Inferior parietal cortex (tissue), 1 donor: ENCODE results near the gene OPRD1.
A peak's percentile ranks its signal among the peaks of the same experiment; 100 is the strongest.

ENCODE experiments used
- DNase-seq: peaks from one replicate; pipeline ENCODE4 v3.0.0-alpha.2; 2016; ENCODE audit errors: extremely low spot score

OPRD1 gene

DNA sequence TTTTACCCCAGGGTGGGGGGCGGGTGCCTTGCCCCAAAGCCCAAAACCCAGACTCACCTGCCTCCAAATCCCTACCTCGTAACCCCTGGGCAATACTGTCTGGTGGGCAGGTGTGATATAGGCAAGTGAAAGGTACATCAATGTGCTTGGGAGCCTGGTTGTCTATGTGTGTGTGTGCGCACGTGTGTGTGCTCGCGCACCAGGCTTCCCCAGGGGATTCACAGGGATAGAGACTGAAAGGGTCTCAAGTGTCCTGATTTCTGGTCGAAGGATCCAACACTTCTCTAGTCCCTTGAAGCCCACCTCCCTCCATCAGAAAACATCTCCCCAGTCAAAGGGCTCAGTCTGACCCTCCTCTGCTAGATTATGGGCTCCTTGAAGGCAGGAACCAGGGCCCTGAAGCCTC, 73.5 kb downstream of the OPRD1 start:
- no peak for DNase-seq

DNA sequence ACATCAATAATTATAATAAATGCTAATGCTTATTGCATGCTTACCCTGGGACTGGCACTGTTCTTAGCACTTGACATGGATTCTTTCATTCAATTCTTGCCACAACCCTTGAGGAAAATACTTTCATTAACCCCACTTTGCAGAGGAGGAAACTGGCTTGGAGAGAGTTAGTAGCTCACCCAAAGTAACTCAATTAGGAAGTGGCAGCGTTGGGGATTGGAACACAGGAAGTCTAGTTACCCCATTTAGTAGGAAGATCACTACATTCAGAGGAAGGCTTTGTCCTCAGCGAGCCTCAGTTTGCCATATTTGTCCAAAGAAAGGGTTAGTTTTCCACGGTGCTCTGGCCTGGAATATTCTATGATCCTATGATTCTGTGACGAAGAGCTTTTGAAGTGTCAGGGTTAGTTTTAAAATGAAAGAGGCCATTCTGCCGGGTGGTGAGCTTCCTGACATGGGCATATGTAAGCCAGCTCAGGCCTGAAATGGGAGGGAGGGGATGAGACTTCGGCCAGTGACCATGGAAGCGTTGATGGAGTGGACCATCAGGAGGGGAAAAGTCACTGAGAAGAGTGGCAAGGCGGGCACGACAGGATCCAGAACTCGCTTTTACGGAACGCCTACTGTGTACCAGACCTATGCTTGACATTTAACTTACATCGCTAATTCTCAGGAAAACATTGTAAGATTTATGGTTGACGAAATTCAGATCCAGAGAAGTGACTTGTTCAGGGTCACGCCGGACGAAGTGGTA, 74.2 kb downstream of the OPRD1 start:
- no peak for DNase-seq

DNA sequence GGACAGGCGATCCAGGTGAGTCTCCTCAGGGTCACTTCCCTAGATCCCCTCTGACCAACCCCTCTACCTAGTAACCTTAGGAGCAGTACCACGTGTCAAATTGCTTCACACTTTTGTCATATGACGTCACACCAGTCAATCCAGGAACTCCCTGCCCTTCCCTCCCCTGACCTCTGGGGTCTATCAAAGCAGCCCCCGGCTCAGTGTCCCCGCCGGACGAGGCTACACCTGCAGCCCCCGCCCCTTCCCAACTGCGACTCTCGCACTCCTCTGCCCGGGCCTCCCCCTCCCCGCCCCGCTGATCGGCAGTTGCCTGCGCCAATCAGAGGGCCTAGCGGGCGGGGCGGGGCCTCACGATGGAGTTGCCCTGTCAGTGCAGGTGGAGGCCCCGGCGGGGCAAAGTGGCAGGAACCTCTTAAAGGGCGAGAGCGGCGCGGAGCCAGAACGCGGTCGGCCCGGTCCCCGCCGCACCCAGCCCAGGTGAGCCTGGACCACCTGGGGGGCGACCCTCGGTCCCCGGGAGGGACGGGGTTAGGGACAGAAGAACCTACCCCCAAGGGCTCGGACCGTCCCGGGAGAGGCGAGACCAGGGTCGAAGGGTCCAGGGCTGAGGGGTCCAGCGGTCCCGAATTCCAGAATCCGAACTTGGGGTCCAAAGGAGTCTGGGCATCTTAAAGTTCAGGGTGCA, 74.9 kb downstream of the OPRD1 start:
- DNase-seq = peak; percentile 62

DNA sequence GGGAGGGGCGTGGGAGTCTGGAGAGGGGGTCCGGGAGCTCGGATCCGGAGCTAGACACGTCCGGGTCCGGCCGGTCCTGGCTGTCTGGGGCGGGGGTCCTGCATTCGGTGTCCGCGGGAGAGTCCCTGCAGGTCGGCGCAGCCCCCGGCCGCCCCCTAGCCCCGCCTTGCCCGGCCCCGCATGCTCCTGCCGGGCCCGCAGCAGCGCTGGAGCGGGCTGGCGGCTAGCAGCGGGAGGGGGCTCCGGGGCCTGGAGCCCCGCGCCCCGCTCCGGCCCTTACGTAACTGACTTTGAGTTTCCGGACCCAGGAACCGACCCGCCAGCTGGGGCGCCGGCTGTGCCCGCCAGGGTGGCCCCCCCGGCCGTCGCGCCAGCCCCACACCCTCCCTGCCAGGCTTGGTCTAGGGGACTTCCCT, 75.5 kb downstream of the OPRD1 start:
- no peak for DNase-seq

DNA sequence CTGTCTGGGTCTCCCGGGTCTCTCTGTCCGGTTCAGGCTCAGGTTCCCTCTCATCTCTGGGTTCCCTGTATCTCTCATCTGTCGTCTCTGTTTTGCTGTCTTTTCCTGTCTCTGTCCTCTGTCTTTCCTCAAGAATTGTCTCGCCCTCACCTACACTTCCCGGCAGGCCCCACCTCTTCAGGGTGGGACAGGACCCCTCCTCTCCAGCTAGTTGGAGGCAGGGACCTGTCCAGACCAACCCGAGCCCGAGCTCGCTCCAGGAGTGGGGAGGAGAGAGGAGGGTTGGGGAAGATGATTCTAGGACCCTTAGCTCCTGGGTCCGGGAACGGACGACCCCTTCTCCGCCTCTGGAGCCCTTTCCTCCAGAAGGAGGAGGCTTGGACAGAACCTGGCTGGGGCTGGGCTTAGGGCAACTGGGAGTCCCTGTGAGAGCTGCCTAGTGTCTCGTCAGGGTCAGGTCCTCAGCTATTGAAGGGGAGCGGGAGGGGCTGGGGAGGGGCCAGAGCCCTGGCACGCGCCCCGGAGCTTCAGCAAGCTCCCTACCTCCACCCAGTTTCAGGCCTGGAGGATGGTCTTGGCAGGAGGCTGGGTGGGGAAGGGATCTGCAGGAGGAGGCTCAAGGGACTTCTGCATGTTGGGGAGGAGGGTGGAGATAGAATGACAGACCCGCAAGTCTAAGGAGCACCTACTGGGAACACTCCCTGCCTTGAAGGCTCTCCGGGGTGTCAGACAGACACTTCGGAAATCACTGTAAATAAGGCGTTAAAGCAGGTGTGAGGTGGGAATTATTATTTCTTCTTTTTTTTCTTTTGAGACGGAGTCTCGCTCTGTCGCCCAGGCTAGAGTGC, 76.1 kb downstream of the OPRD1 start:
- DNase-seq = no peak

DNA sequence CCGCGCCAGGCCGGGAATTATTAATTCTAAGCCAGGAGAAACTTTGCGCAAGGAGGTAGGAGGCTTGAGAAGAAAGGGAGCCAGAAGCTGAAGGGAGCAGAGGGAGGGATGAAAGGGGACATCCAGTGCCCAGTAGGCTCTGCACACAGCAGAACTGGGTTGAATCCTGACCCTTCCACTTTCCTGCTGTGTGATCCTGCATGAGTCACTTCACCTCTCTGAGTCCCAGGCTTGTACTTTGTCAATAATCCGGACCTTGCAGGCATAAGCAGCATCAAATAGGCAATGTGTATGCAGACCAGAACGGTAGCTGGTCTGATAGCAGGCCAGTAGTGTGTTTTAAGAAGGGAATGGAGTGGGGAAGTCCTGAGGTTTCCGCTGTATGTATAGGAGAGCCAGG, 76.9 kb downstream of the OPRD1 start:
- no peak for DNase-seq

DNA sequence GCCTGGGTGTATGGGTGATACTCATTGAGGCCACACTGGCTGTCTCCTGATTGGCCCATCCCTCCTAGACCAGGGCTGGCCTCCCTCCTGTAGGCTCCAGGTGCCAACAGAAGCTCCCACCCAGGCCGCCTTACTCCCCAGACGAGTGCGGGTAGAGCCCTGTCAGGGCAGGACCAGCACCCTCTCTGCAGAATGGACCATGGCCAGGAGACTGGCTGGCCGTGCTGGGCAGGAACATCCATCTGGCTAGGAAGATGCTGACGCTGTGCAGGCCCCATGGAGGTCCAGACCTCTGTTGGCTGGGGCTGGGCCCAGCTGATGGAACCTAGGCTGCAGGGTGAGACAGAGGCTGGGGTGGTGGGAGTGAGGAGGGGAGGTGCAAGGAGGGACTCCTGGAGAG, 77.4 kb downstream of the OPRD1 start:
- no peak for DNase-seq

DNA sequence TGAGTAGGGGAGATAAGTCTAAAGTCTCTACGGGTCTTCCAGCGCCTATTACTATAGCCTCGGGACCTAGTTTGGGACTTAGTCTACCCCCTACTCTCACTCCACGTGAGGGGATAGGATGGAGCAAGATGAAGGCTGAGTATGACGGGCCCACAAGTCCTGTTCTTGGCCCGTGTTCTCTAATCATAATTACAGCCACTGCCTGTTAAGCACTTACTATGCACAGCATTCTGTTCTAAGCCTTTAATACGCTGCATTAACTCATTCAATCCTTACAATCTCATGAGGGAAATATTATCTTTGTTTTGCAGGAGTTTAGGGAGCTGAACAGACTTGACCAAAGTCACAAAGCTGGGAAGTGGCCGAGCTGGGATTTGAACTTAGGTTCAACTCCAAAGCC, 78.5 kb downstream of the OPRD1 start:
- DNase-seq = no peak

DNA sequence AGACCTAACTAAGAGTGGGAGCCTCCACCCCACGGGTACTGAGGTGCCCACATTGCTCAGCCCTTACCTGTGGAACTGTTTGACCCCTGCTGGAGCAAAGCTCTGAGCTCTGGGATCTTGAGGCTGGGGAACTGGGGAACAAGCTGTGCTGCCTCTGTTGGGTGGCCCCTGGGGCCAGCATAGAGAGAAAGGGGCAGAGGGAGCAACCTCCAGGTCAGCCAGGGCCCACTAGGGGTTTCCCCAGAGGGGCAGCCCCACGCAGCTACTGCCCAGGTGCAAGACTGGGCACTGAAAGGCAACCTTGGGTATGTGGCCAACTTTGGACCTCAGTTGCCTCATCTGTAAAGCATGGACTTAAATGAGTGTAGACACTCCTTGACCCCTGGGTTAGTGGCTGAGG, 78.9 kb downstream of the OPRD1 start:
- no peak for DNase-seq

DNA sequence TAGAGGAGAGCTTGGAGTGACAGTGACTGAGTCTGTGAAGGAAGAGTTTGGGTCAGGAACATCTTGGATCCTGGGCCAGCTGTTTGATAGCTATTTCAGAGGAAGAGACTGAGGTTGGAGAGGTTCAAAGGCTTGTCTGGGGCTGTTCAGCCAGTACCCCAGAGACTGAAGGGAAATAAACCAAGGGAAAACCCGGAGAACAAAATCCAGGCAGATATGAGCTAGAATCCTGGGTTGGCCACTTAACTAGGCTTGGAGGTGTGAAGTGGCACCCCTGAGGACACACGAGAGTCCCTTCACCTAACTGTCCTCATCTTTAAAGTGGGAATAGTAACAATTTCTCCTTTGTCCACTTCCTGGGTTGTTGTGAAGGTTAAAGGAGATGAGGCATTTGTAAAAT, 79.3 kb downstream of the OPRD1 start:
- DNase-seq = no peak

DNA sequence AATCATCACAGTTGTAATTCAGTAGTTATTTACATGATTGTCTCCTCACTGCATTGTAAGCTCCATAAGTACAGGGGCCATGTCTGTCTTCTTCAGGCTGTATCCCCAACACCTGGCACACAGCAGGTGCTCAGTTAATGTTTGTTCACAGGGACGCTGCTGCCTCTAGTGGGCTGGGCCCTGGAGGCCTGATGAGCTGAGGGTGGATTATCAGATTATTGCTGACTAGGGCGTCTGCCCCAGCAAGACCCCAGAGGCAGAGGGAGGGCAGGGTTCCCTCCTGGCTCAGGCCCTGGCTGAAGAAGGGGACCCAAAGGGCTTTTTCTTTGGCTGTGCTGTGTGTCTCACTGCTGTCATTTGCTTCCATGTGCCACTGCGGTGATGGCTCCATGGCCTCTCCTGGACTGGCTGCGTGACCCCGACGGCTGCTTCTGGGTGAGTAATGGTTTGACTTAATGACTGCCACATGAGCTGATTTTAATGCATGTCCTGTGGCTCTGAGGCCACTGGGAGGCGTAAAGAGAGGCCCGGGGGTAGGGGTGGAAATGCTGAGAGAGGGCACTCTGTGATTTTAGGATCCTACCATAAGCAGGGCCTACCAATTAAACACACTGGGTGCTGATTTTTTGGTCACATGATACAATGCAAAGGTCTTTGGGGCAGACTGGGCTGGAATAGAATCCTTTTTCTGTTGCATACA, 81.6 kb downstream of the OPRD1 start:
- DNase-seq = no peak

DNA sequence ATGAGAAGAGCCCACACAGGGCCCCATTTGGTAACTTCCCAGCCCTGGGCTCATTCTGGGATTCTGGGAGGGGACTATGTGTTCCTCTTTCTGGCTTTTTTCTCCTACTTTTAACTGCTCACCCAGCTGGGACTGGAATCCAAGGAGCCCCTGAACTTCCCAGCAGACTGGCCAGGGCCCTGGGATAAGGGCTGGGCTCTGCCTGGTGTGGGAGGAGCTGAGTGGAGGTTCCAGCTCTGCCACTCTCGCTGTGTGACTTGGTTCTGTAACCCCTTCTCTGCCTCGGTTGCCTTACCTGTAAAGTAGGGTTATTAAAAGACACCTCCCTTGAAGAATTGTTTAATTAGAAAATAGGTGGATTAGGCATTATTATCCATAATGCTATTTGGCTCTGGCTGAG, 82.8 kb downstream of the OPRD1 start:
- no peak for DNase-seq

DNA sequence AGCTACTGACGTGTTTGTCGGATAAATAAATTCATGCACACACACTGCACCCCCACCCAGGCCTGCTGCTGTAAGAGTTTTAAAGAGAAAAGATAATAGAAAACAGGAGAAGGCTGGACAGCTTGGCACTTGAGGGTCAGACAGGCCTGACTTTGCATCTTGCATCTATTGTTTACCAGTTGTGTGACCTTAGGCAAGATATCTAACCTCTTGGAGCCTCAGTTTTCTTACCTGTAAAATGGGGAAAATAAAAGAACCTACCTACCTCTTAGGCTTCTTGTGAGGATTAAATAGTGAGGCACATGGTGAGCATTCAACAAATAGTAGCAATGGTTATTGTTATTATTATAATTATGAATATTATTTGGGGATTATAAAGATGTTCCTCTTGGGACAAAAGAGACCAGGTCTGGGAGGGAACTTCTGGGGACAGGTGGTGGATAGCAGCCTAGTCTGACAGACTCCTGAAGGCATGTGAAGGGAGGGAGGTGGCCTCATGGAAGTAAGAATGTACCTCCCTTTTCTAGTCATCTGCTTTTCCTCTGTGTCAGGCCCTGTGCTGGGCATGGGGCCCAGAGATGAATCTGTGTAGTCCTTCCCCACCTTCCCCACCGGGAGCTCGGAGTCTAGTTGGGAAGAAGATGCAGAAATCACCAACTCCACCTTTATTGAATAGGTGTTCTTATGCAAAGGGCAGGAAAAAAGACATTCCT, 84.1 kb downstream of the OPRD1 start:
- DNase-seq = no peak

DNA sequence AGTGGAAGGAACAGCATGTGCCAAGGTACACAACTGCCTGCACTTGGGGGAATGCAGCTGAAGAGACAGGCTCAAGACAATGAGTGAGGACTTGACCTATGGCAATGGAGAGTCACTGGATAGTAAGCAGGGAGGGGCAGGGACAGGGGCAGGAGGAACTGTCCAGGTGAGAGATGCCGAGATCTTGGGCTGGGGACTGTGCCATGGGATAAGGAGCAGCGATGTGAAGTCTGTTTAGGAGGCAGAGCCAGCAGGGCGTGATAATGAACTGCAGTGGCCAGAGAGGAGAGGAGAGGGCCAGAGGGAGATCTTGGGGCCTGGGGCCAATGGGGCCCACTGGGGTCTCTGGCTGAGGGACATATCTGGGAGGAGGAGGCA, 84.6 kb downstream of the OPRD1 start:
- DNase-seq = no peak

DNA sequence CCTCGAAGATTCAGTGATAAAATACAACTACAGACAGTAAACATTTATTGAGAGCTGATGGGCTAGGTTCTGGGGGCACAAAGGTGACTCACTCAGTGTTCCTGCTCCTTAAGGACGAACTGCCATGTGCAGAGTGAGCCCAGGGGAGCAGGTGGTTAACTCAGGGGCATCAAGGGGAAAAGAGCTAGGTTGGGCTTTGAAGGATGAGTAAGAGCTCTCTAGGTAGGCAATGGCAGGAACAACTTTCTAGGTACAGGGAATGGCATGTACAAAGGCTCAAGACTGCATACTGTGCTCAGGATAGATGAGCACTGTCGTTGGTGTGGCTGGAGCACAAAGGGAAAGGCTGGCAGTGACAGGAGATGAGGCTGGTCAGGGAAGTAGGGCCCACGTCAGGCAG, 85.8 kb downstream of the OPRD1 start:
- DNase-seq = no peak

DNA sequence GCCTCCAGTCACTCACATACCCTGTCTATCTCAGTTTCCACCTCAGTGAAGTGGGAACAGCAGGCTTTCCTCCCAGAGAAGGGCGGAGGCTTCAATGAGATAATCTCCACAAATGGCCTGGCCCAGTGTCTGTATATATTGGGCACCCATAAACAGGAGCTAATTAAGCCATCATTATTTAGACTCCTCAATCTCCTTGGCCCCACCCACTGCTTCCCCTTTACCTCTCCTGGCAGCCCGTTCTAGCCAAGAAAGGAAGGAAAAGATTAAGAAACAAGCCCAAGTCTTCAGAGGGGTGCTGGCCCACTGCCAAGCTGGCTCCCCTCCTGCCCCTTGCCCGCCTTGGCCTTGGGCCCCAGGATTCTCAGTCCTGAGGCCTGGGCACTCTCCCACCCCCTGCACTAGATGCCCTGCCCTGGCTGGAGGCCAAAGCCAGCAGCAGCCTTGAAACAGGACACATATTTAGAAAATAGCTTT, 86.5 kb downstream of the OPRD1 start:
- no peak for DNase-seq

DNA sequence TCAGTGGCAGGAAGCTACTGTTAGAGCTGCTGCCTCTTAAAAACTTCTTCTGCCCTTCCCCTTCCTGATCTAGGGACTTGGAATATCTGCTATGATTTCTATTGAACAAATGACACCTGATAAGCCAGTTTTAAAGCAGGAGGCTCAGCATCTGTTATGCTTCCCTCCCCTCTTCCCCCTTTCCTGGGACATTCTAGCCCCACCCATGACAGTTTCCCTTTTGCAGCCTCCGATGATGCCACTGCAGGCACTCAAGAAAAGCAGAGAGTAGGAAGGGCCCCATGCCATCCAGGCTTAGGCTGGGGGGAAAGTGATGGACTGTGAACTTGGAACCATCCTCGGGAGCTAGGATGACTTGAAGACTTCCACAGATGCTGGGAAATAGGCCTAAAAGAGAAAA, 87.3 kb downstream of the OPRD1 start:
- no peak for DNase-seq

DNA sequence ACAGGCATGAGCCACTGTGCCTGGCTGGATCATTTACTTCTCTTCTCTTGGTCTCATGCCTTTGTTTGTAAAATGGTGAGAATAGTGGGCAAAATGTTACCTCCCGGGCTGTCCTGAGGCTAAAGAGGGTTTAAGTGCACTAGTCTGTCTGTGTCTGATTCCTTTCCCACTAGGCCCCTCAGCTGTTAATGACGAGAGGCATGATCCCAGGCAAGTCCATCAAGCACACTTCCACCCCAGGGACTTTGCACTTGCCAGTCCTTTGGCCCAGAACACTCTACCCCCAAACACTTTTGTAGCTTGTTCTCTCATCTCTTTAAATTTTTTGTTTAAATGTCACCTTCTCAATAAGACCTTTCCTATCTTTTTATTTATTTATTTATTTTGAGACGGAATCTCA, 88.6 kb downstream of the OPRD1 start:
- no peak for DNase-seq

DNA sequence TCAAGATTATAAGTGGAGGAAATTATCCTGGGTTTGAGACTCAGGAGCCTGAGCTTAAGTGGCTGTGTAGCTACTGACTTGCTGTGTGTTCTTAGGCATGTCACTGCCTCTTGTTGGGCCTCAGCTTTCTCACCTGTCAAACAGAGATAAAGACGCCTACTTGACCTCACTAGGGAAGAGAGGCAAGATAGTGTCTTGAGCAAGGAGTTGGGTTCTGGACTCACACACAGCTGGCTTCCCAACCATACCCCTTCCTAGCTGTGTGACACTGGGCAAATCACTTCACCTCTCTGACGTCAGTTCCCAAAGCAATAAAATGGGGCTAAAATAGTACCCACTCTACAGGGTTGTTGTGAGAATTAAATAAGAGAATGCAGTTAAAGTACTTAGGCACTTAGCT, 90.8 kb downstream of the OPRD1 start:
- no peak for DNase-seq

DNA sequence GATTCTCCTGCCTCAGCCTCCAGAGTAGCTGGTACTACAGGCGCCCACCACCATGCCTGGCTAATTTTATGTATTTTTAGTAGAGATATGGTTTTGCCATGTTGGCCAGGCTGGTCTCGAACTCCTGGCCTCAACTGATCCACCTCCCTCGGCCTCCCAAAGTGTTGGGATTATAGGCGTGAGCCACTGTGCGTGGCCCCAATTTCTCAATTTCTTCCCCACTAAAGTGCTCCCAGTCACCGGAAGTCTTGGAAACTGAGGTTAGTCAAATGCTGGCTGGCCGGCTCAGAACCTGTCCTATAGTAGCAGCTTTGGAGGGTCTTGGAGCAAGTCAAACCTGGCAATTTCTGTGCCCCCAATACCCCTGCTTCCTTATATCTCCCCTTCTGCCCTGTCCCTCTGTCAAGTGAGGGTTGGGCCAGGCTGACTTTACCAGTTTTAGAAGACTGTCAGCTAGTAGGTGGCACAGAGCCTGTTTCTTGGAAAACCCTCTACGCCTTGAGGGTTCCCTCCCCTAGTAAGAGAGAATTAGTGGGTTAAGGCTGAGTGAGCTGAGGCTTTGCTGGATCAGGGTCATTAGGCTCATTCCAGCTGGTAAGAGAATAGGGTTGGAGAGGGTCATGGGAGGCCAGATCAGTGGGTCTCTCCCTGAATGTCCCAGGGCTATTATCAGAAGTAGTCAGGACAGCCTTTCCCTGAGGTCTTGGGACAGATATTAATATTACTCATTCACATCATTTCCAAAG, 94.1 kb downstream of the OPRD1 start:
- DNase-seq = no peak

DNA sequence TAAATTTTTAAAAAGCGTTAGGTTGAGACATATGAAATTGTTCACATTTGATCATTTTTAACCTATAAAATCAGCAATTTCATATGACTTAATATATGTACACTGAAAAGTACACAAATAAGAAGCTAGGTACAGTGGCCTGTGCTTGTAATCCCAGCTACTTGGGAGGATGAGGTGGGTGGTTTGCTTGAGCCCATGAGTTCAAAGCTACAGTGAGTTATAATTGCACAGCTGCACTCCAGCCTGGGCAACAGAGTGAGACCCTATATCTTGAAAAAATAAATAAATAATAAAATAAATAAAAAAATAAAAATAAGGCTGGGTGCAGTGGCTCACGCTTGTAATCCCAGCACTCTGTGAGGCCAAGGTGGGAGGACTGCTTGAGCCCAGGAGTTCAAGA, 97.2 kb downstream of the OPRD1 start:
- no peak for DNase-seq
